Measurements from ENCODE around the gene RNASE1.

Gene RNASE1

DNA sequence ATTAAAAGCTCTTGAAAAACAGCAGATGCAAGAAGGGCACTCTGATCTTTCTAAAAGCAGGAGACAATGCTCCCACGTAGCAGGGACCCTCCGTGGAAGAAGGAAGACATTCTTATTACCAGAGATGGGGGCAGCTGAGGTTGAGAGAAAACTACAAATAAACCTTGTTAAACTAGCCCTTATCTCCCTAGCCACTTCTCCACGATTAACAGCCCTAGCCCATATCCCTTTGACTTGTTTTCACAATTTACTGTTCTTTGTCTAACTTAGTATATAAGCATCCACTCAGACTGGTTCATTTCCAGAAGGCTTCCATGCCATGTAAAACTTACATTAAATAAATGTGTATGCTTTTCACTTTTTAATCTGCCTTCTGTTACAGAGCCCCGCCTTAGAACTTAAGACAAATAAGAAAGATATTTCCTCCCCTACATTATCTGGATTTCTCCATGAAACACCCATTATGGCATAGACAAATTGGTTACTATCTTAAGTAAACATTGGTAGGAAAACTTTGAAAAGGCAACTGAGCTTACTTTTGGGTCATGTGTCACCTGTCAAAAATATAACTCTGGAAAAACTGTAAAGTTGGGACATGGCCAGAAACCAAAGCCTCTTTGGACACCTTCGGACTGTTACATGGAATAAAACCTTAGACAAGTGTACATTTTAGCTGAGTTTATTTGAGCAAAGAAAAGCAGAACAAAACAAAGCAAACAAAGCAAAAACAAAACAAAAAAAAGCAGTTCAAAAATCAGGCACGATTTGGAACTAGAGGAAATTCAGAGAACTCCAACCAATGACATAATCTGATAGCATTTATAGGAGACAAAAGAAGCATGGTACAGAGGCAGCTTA is 4.9 kb upstream of the RNASE1 start:
- no peak for DNase-seq

GRCh38 chr14:20805485-20805884 is 2.8 kb upstream of the RNASE1 start:
- no peak for DNase-seq

DNA sequence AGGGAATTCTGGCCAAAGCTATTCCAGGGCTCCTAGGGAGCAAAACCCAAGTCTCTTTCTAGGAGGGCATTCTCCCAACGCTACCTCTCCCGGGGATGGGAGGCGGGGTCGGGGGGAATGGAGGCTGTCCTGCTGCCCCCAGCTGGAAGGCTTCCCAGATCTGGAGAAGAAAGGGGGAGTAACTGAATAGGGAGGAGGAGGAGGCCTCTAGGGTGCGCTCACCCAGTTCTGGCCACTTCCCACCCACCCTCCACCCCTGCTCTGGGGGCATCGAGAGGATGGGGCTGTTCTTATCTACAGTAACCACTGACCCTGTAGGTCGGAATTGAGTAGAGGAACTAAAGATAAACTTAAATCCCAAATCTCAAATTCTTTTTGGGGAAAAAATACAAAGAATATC is 579 bp upstream of the RNASE1 start:
- DNase-seq: no peak

- DNase-seq: no peak
Measured at GRCh38 chr14:20801726-20802125, 918 bp downstream of the RNASE1 start.

DNA sequence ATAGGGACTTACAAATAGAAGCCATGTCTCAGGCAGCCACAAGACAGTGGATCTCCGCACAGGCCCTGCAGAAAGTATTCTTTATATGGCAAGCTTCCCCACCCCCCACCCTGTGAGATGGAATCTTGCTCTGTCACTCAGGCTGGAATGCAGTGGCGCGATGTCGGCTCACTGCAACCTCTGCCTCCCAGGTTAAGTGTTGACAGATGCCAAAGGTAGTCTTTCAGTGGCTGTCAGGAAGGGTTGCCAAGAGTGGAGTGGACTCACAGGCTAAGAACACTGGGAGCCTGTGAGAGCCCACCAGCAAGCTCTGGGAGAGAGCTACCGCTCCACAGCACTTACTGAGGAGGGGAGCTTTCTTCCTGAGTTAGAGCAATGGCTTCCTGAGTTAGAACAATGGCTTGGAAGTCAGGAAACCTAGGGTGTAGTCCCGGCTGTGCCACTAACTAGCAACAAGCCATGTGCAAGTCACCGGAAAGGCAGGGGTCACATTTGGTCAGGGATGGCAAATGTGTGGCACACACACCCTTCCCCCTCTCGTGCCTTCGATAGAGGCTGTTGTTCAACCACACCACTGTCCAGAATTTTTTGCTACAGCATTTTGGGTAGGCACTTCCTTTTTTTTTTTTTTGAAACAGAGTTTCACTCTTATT is 2.6 kb downstream of the RNASE1 start:
- DNase-seq: no peak

DNA sequence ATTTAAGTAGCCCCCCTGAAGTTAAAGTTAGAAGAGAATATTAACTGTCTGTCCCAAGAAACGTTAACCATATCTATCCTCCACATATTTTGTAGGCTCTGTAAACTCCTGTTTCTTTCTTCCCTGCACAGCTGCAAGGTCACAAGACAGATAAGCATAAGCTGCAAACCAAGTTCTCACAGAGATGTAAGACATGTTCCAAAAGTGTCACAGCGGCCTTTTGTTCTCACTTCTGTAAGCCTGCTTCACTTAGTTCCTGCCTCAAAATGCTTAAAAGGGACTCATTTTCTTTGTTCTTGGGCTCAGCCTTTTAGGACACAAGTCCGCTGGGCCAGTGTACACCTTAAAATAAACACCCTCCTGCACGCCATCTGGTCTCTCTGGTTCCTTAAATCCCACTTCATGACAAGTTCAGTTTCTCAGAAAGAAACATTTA is 3.2 kb downstream of the RNASE1 start:
- DNase-seq: no peak

- DNase-seq: no peak
Measured at GRCh38 chr14:20798932-20799331, 3.7 kb downstream of the RNASE1 start.

- no peak for DNase-seq
Measured at GRCh38 chr14:20798318-20798717, 4.3 kb downstream of the RNASE1 start.

DNA sequence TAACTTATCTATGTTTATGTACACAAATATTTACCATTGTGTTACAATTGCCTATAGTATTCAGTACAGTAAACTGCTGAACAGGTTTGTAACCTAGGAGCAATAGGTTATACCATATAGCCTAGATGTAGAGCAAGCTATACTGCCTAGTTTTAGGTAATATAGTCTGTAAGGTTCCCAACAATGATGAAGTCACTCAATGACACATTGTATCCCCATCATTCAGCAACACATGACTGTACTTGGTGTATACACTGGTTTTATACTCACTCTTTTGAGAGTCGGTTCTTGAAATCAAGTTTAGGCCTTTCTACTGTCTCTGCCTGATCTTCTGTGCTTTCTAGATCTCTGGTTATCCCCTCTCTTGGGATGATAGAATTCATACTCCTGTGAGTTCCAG is 5.5 kb downstream of the RNASE1 start:
- DNase-seq: no peak

DNA sequence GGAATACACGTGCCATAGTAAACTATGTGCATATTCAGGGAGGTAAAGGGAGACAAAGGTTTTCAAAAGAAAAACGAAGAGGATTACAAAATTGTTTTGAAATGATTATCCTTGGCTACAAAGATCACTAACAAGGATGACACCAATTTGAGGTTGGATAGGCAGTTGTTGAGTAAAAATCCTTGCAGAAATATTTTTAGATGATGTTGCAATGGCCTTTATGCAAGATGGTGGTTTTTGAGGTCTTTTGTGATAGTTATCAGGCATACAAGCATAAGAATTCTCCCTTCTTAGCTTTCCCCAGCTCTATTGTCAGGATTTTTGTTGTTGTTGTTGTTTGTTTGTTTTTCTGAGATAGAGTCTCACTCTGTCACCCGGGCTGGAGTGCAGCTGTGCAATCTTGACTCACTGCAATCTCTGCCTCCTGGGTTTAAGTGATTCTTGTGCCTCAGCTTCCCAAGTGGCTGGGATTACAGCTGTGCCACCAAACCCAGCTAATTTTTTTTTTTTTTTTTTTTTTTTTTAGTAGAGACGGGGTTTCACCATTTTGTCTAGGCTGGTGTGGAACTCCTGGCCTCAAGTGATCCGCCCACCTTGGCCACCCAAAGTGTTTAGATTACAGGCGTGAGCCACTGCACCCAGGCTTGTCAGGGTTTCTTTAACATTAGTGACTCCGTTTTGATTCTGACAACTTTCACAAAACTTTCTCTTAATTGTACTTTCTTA is 7.8 kb downstream of the RNASE1 start:
- no peak for DNase-seq

DNA sequence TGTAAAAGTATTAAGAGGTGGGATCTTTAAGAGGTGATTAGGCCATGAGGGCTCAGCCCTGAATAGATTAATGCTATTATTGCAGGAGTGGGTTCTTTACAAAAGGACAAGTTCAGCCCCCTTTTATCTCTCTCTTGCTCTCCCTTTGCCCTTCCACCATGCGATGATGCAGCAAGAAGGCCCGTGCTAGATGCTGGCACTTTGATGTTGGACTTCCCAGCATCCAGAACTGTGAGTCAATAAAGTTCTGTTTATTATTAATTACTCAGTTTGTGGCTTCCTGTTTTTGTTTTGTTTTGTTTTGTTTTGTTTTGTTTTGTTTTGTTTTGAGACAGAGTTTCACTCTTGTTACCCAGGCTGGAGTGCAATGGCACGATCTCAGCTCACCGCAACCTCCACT is 10.1 kb downstream of the RNASE1 start:
- DNase-seq: no peak

DNA sequence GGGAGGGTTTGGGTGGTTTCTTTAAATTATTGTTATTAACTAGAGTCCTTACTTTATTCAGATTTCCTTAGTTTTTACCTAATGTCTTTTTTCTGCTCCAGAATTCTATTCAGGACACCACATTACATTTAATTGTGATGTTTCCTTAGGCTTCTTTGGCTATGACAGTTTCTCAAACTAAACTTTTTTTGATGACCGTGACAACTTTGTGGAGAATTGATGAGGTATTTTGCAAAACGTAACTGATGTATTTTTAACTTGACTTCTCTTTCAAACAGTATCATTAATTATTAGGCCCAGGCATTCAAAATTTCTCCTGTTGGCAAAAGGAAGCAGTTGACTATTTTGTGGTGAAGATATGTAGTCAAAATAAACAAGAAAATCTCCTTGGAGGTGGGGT is 11.0 kb downstream of the RNASE1 start:
- DNase-seq: no peak

- no peak for DNase-seq
Measured at GRCh38 chr14:20791187-20791586, 11.5 kb downstream of the RNASE1 start.

GRCh38 chr14:20790464-20791116 is 12.1 kb downstream of the RNASE1 start:
- DNase-seq: no peak

DNA sequence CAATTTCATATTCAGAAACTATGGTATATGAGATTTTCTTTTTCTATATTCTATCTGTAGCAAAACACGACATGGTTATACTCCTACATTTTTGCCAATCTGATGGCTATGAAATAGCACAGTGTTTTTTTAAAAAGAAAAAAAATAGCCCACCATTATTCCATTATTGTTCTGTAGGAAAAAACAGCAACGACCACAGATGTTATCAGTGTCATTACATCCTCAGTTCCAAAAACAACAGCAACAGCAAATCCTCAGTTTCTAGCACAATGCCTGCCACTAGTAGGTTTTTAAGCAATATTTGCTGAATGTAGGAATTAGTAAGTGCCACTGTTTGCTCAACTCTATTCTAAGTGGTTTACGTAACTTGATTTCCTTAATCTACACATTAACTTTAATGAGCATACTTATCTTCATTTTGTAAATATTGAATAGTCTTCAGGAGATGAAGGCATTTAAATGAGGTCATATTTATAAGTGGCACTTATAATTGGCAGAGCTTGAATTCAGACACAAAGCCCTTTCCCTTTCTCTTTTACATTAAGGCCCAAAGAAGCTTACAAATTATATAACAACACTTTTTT is 13.3 kb downstream of the RNASE1 start:
- no peak for DNase-seq

- no peak for DNase-seq
Measured at GRCh38 chr14:20787025-20787424, 15.6 kb downstream of the RNASE1 start.

- DNase-seq: no peak
Measured at GRCh38 chr14:20782280-20782890, 20.3 kb downstream of the RNASE1 start.

DNA sequence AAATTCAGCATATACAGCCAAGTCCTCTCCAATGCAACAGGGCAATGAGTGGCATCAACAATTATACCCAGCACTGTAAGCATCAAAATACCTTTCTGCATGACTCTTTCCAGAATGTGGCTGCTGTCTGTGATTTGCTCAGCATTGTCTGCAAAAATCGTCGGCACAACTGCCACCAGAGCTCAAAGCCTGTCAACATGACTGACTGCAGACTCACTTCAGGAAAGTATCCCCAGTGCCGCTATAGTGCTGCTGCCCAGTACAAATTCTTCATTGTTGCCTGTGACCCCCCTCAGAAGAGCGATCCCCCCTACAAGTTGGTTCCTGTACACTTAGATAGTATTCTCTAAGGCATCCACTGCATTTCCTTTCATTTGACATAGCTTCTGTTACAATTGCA is 20.8 kb downstream of the RNASE1 start:
- DNase-seq: no peak

- no peak for DNase-seq
Measured at GRCh38 chr14:20775901-20776300, 26.7 kb downstream of the RNASE1 start.

GRCh38 chr14:20775043-20775442 is 27.6 kb downstream of the RNASE1 start:
- DNase-seq: no peak

GRCh38 chr14:20774258-20774824 is 28.3 kb downstream of the RNASE1 start:
- DNase-seq: no peak

DNA sequence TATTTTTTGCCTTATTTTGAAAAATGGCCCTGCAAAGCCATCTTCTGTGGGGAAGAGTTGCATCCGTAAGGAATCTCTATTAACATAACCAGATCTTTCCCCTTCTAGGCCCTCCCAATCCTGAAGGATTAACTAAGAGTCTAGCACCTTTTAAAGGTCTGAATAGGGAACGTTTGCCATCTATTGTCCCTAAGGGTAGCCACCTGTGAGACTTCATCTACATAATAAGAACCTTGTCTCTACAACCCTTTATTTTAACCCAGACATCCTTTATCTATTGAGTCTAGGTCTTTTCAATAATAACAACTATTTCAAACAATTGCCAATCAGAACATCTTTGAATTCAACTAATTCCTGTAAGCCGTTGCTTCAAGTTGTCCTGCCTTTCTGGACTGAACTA is 30.0 kb downstream of the RNASE1 start:
- DNase-seq: no peak

Data from NCI-H1694 treated with DMSO at 0.1 percent for 48 hours (cell line).